Measurements from ENCODE around the gene PARD3.

DNA sequence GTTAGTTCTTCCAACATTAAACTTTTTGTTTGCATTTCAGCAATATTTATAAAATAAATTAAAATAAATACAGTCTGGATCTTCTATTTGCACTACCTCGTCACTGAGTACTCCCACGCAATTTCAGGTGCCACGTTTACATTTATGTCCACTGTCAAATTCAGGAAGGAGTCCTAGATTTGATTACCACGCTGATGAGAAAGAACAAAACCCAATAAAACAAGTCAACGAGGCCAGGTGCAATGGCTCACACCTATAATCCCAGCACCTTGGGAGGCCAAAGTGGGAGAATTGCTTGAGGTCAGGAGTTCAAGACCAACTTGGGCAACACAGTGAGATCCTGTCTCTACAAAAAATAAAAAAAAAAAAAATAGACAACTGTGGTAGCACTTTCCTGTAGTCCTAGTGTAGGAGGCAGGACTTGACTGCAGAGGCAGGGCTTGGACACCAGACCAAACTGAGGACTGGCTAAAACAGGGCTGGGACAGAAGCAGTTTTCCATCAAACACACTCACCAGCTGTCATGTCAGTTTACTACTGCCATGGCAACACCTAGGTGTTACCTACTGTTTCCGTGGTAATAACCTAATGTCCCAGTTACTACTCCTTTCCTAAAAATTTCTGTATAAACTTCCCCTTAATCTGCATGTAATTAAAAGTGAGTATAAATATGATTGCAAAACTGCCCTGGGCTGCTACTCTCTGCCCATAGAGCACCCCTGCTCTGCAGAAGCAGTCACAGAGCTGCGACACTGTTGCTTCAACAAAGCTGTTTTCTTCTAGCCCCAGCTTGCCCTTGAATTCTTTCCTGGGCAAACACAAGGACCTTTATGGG is 341.7 kb downstream of the PARD3 start:
- TF ChIP-seq POLR2A (IDR thresholded peaks at IDR 0.05; ENCODE audit: low read depth, low read length), result no peak
- TF ChIP-seq, protein P1, sequence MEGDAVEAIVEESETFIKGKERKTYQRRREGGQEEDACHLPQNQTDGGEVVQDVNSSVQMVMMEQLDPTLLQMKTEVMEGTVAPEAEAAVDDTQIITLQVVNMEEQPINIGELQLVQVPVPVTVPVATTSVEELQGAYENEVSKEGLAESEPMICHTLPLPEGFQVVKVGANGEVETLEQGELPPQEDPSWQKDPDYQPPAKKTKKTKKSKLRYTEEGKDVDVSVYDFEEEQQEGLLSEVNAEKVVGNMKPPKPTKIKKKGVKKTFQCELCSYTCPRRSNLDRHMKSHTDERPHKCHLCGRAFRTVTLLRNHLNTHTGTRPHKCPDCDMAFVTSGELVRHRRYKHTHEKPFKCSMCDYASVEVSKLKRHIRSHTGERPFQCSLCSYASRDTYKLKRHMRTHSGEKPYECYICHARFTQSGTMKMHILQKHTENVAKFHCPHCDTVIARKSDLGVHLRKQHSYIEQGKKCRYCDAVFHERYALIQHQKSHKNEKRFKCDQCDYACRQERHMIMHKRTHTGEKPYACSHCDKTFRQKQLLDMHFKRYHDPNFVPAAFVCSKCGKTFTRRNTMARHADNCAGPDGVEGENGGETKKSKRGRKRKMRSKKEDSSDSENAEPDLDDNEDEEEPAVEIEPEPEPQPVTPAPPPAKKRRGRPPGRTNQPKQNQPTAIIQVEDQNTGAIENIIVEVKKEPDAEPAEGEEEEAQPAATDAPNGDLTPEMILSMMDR (IDR thresholded peaks at IDR 0.05; ENCODE audit: extremely low read depth in 1 of 2, insufficient read depth in 1 of 2, low read depth in 1 of 2, low read length in 2 of 2), result no peak
